Endothelial cell of umbilical vein (primary cell): ENCODE data around the gene PPP4R3B. TPM values are rescaled to one million over a fixed set of nuclear protein-coding genes. Genes with fewer than 3 reads are reported as not detected.

Experiments
- BruUV-seq: library from RNA; stranded (reverse); fragments of 400-500 nt; replicated peaks from 2 replicates; lab custom pipeline; 2021; lab: Mats Ljungman, UMichigan
- CTCF ChIA-PET: fragments of 300-600, 350-600 bp; sonication (Branson Sonifier 250); formaldehyde crosslinking; loops from one replicate; lab custom pipeline; 2021; ENCODE audit warnings: antibody characterized with exemption, inconsistent platforms; lab: Charles Lee
- POLR2A ChIA-PET: fragments of 300-600, 350-600 bp; sonication (Branson Sonifier 250); formaldehyde crosslinking; loops from one replicate; lab custom pipeline; 2021; ENCODE audit warnings: antibody characterized with exemption, inconsistent platforms; lab: Charles Lee
- DNase-seq: peaks from one replicate; pipeline ENCODE4 v3.0.0-alpha.2; 2011; ENCODE audit warnings: low read depth, low spot score
- FAIRE-seq: peaks from 2 replicates; lab custom pipeline; 2011; peaks lifted over from hg19 to GRCh38; lab: Jason Lieb, UNC
- H2AFZ ChIP-seq: 2 replicates; pipeline ENCODE4 v1.6.0; 2012; ENCODE audit warnings: low read depth, low read length, control low read depth, inconsistent platforms
- H3K27ac ChIP-seq: 2 replicates; pipeline ENCODE4 v1.5.1; 2011; ENCODE audit warnings: low read depth, mild to moderate bottlenecking, control low read depth, low read length, moderate library complexity; ENCODE audit not compliant: insufficient read depth
- H3K27me3 ChIP-seq, 2 experiments: 2 replicates each; pipeline versions ENCODE4 v1.6.0 to v1.6.1; 2011; ENCODE audit warnings: low read length in 2 of 2, mixed read lengths in 1 of 2; ENCODE audit not compliant: control insufficient read depth in 2 of 2, insufficient read depth in 2 of 2
- H3K36me3 ChIP-seq, 2 experiments: 2 replicates in 1 of 2; 3 replicates in 1 of 2; pipeline ENCODE4 v1.5.1; 2011; ENCODE audit warnings: low read length in 2 of 2, mild to moderate bottlenecking in 1 of 2, moderate library complexity in 1 of 2; ENCODE audit not compliant: control insufficient read depth in 2 of 2, insufficient read depth in 2 of 2; ENCODE audit errors: extremely low read depth in 1 of 2
- H3K4me1 ChIP-seq: 3 replicates; pipeline ENCODE4 v1.5.1; 2011; ENCODE audit warnings: mild to moderate bottlenecking, low read length; ENCODE audit not compliant: control insufficient read depth, insufficient read depth; ENCODE audit errors: extremely low read depth
- H3K4me2 ChIP-seq: 2 replicates; pipeline ENCODE4 v1.6.1; 2011; ENCODE audit warnings: low read length, control low read depth, mixed read lengths; ENCODE audit not compliant: insufficient read depth
- H3K4me3 ChIP-seq, 3 experiments: fragments of 200-600 bp in 1 of 3; sonication (generic), shearing (Covaris generic) in 1 of 3; replicated peaks in 1 of 3; 2 replicates each; pipeline ENCODE4 v1.5.1; 2011 to 2016; ENCODE audit warnings: control low read depth in 3 of 3, low read length in 3 of 3, mild to moderate bottlenecking in 2 of 3, inconsistent platforms in 1 of 3, low read depth in 1 of 3, moderate library complexity in 1 of 3; ENCODE audit not compliant: insufficient read depth in 1 of 3
- H3K79me2 ChIP-seq: 2 replicates; pipeline ENCODE4 v1.6.0; 2012; ENCODE audit warnings: low read length, inconsistent platforms; ENCODE audit not compliant: control insufficient read depth, insufficient read depth
- H3K9ac ChIP-seq: replicated peaks from 2 replicates; pipeline ENCODE3; 2011; ENCODE audit warnings: low read length, control low read depth; ENCODE audit not compliant: insufficient read depth; ENCODE audit errors: extremely low read depth
- H3K9me1 ChIP-seq: replicated peaks from 3 replicates; pipeline ENCODE4 v1.6.0; 2011; ENCODE audit warnings: mild to moderate bottlenecking, low read length; ENCODE audit not compliant: control insufficient read depth, insufficient read depth; ENCODE audit errors: extremely low read depth
- H3K9me3 ChIP-seq: replicated peaks from 2 replicates; pipeline ENCODE4 v1.5.1; 2012; ENCODE audit warnings: low read length, inconsistent platforms; ENCODE audit not compliant: control insufficient read depth, insufficient read depth
- H4K20me1 ChIP-seq: replicated peaks from 2 replicates; pipeline ENCODE3; 2011; ENCODE audit warnings: mild to moderate bottlenecking, low read length; ENCODE audit not compliant: control insufficient read depth, insufficient read depth; ENCODE audit errors: extremely low read depth
- CTCF ChIP-seq, 2 donors: IDR thresholded peaks; 1 replicate in 1 of 2; 2 replicates in 1 of 2; pipeline ENCODE4 v1.5.1; 2011; ENCODE audit warnings: low read length in 2 of 2, mild to moderate bottlenecking in 2 of 2, moderate library complexity in 2 of 2, control low read depth in 1 of 2, inconsistent platforms in 1 of 2, low read depth in 1 of 2; ENCODE audit not compliant: insufficient read depth in 1 of 2; ENCODE audit errors: extremely low read depth in 1 of 2
- EZH2 ChIP-seq: IDR thresholded peaks from 2 replicates; pipeline ENCODE4 v1.6.1; 2012; ENCODE audit warnings: borderline replicate concordance, low read depth, mild to moderate bottlenecking, moderate library complexity, low read length, inconsistent platforms; ENCODE audit not compliant: severe bottlenecking
- FOS ChIP-seq: IDR thresholded peaks from 2 replicates; pipeline ENCODE4 v1.6.1; 2011; ENCODE audit warnings: mild to moderate bottlenecking, low read length, moderate library complexity, borderline replicate concordance; ENCODE audit not compliant: insufficient read depth
- GATA2 ChIP-seq: IDR thresholded peaks from 2 replicates; pipeline ENCODE4 v1.7.0; 2011; ENCODE audit warnings: low read depth, mild to moderate bottlenecking, moderate library complexity, mixed read lengths, low read length; ENCODE audit not compliant: insufficient read length, insufficient read depth
- JUN ChIP-seq: IDR thresholded peaks from 2 replicates; pipeline ENCODE4 v1.6.1; 2011; ENCODE audit warnings: borderline replicate concordance, low read depth; ENCODE audit not compliant: insufficient read length, insufficient read depth
- MYC ChIP-seq: IDR thresholded peaks from one replicate; pipeline ENCODE4 v1.6.1; 2011; ENCODE audit warnings: mild to moderate bottlenecking, low read depth, low read length
- POLR2A ChIP-seq: IDR thresholded peaks from 2 replicates; pipeline ENCODE4 v1.6.1; 2012; ENCODE audit warnings: low read depth, mild to moderate bottlenecking, control low read depth, low read length
- POLR2AphosphoS5 ChIP-seq: IDR thresholded peaks from 2 replicates; pipeline ENCODE4 v1.6.1; 2012; ENCODE audit warnings: low read depth, mild to moderate bottlenecking, control low read depth, low read length, moderate library complexity; ENCODE audit not compliant: insufficient read depth
- dilution Hi-C: fragments of 300-500 bp; cut with MboI; formaldehyde crosslinking; loops from one replicate; pipeline ENCODE4 v1.15.0; 2019; ENCODE audit warnings: low sequenced_read_pairs; ENCODE audit not compliant: extremely low pct_ligation_motif_present
- intact Hi-C: fragments of 100-400 bp; cut with micrococcal nuclease; formaldehyde crosslinking; loops from one replicate; pipeline ENCODE4 v1.10.0; 2022
- polyA plus RNA-seq, 4 experiments: library from polyadenylated mRNA; depleted of rRNA in 3 of 4; stranded (reverse) in 3 of 4; unstranded in 1 of 4; fragments of >200 nt; gene quantifications; 2 replicates each; pipeline versions ENCODE4 v1.2.1 to v1.2.3, GENCODE V29; 2011 to 2012; ENCODE audit warnings: missing spikeins in 1 of 4
- total RNA-seq: library from RNA; stranded (reverse); gene quantifications from 2 replicates; pipeline ENCODE4 v1.2.3, GENCODE V29; 2021
- TF ChIP-seq, protein P1 (sequence below): IDR thresholded peaks from 2 replicates; pipeline ENCODE4 v1.6.1; 2011; ENCODE audit not compliant: insufficient read depth, insufficient read length

The PPP4R3B gene
- total and polyA plus RNA-seq, 2 donors (not counting 3 experiments of a cell fraction or from before 2014, with no cell fraction given): 11.2 to 51.5 TPM

GRCh38 chr2:55547001-55547400 is 70.4 kb downstream of the PPP4R3B start:
- POLR2A ChIA-PET: no interaction called here
- peaks cover 0 to 6% of the 10 kb centered on the region in 2 experiments for H3K36me3 ChIP-seq
- TF ChIP-seq POLR2A (no peak), JUN (no peak), CTCF (IDR thresholded peaks at IDR 0.05; ENCODE audit: extremely low read depth in 1 of 2, insufficient read depth in 1 of 2, low read depth in 1 of 2, low read length in 2 of 2) (no peak), POLR2AphosphoS5 (no peak), FOS (no peak), GATA2 (no peak), MYC (no peak), EZH2 (no peak)
- TF ChIP-seq, protein P1, sequence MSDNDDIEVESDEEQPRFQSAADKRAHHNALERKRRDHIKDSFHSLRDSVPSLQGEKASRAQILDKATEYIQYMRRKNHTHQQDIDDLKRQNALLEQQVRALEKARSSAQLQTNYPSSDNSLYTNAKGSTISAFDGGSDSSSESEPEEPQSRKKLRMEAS: no peak
- no peak for FAIRE-seq
- no peaks in the 10 kb centered on the region for H4K20me1 ChIP-seq
- peaks cover 13% of the 10 kb centered on the region for H3K4me1 ChIP-seq
- intact Hi-C loops: no loop called here
- H3K9me1 ChIP-seq: no peaks in the 10 kb centered on the region
- dilution Hi-C loops: no loop called here
- no peaks in the 10 kb centered on the region for H3K9me3 ChIP-seq
- H3K27me3 ChIP-seq: no peaks in the 10 kb centered on the region
- H3K4me3 ChIP-seq: no peak overlapping the region
- CTCF ChIA-PET: no interaction called here
- no peaks in the 10 kb centered on the region for H3K79me2 ChIP-seq
- H3K4me2 ChIP-seq: no peak overlapping the region
- BruUV-seq: no TSS peak
- H3K27ac ChIP-seq: no peak overlapping the region
- no peak for DNase-seq
- no peak overlapping the region for H3K9ac ChIP-seq
- H2AFZ ChIP-seq: no peak overlapping the region
